ENCODE measurements around the gene MLIP.
A peak's percentile ranks its signal among the peaks of the same experiment; 100 is the strongest.

The MLIP gene

DNA sequence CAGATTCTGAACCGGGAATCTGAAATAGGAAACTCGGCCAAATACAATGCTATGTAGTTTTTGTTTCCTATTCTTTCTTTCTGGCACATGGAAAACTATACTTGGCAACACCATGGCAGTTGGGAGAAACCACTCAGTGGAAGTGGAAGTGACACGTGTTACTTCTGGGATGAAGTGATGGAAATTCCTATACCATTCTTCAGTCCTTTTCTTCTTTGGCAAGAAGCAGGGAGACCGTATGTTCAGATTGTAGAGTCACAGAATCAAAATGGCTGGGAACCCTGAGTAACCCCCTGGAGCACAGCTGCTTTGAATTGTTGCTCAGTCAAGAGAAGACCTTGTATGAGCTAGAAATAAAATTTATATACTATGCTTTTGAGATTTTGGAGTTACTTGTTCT lies 178.2 kb downstream of the MLIP start:
- DNase-seq (ENCODE audit: low read depth) = no peak
- H3K4me3 ChIP-seq (replicated peaks; ENCODE audit: low read depth, low read length) = no peak overlapping the region
- TF ChIP-seq, protein P1, sequence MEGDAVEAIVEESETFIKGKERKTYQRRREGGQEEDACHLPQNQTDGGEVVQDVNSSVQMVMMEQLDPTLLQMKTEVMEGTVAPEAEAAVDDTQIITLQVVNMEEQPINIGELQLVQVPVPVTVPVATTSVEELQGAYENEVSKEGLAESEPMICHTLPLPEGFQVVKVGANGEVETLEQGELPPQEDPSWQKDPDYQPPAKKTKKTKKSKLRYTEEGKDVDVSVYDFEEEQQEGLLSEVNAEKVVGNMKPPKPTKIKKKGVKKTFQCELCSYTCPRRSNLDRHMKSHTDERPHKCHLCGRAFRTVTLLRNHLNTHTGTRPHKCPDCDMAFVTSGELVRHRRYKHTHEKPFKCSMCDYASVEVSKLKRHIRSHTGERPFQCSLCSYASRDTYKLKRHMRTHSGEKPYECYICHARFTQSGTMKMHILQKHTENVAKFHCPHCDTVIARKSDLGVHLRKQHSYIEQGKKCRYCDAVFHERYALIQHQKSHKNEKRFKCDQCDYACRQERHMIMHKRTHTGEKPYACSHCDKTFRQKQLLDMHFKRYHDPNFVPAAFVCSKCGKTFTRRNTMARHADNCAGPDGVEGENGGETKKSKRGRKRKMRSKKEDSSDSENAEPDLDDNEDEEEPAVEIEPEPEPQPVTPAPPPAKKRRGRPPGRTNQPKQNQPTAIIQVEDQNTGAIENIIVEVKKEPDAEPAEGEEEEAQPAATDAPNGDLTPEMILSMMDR (IDR thresholded peaks at IDR 0.05; ENCODE audit: low read length, missing control alignments) = no peak

DNA sequence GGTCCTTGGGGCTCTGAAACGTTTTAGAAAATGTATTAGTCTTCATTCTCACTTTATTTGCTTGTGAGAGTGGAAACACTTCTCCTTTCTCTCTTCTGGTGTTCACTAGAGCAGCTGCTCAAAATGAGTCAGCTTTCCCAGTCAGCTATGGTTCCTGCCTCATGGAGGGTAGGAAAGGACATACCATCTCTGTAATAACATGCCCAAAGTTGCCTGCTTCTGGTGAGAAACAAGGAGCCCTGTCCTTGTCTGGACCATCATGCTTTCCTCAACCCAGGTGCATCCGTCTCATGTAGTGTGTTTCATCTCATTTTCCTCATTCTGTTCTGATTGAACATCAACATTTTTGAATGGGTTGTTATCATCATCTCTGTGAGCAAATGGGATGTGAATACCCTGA lies 179.9 kb downstream of the MLIP start:
- peak; percentile 63 for DNase-seq (ENCODE audit: low read depth)

GRCh38 chr6:54291738-54292137 lies 180.5 kb downstream of the MLIP start:
- TF ChIP-seq, protein P1 (IDR thresholded peaks at IDR 0.05; ENCODE audit: low read length, missing control alignments) = no peak
- no peak overlapping the region for H3K4me3 ChIP-seq (replicated peaks; ENCODE audit: low read depth, low read length)
- peak; percentile 39 for DNase-seq (ENCODE audit: low read depth)

More for the DNA sequence above, 179.9 kb downstream of the MLIP start:
- no peak overlapping the region for H3K4me3 ChIP-seq (replicated peaks; ENCODE audit: low read depth, low read length)
- TF ChIP-seq, protein P1 (IDR thresholded peaks at IDR 0.05; ENCODE audit: low read length, missing control alignments) = no peak

GRCh38 chr6:54294965-54295532 lies 183.8 kb downstream of the MLIP start:
- TF ChIP-seq, protein P1 (IDR thresholded peaks at IDR 0.05; ENCODE audit: low read length, missing control alignments) = no peak
- no peak for DNase-seq (ENCODE audit: low read depth)

GRCh38 chr6:54299542-54300269 lies 188.5 kb downstream of the MLIP start:
- TF ChIP-seq, protein P1 (IDR thresholded peaks at IDR 0.05; ENCODE audit: low read length, missing control alignments) = no peak
- no peak overlapping the region for H3K4me3 ChIP-seq (replicated peaks; ENCODE audit: low read depth, low read length)
- peak; percentile 7 for DNase-seq (ENCODE audit: low read depth)

More at GRCh38 chr6:54294965-54295532, 183.8 kb downstream of the MLIP start:
- no peak overlapping the region for H3K4me3 ChIP-seq (replicated peaks; ENCODE audit: low read depth, low read length)

DNA sequence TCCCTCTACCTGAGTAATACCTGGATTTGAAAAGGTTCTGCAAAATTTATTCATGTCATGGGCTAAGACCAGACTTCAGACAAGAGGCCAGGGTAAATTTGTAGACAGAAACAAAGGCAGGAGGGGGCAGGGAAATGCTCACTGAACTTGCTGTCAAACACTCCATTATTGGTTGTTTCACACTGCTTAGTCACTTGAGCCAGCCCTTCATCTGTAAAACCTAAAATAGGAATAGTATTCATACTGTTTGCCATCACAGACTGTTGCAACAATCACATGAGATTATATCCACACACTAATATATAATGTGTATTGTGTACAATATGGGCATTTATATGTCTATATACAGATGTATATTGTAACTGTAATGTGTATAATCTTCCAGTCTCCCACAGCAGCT lies 190.5 kb downstream of the MLIP start:
- H3K4me3 ChIP-seq (replicated peaks; ENCODE audit: low read depth, low read length) = no peak overlapping the region
- TF ChIP-seq, protein P1 (IDR thresholded peaks at IDR 0.05; ENCODE audit: low read length, missing control alignments) = no peak
- DNase-seq (ENCODE audit: low read depth) = no peak
